Glutamatergic neuron (in vitro differentiated cells): ENCODE measurements around the gene CDKN2B-AS1. TPM values are rescaled to one million over a fixed set of nuclear protein-coding genes. Genes with fewer than 3 reads are reported as not detected.

ENCODE experiments used
- DNase-seq: peaks from one replicate; pipeline ENCODE4 v3.0.0; 2022
- H3K27ac Mint-ChIP-seq: one replicate; pipeline ENCODE4 v1.8.0; 2020; ENCODE audit warnings: mild to moderate bottlenecking, mixed read lengths, inconsistent platforms; ENCODE audit not compliant: unreplicated experiment
- H3K27me3 Mint-ChIP-seq: one replicate; pipeline ENCODE4 v1.8.0; 2020; ENCODE audit warnings: mild to moderate bottlenecking, moderate library complexity, mixed read lengths, inconsistent platforms; ENCODE audit not compliant: unreplicated experiment
- H3K36me3 Mint-ChIP-seq: one replicate; pipeline ENCODE4 v1.8.0; 2020; ENCODE audit warnings: mild to moderate bottlenecking, mixed read lengths, inconsistent platforms; ENCODE audit not compliant: unreplicated experiment
- H3K4me1 Mint-ChIP-seq: one replicate; pipeline ENCODE4 v1.8.0; 2020; ENCODE audit warnings: mild to moderate bottlenecking, low read depth, mixed read lengths, inconsistent platforms; ENCODE audit not compliant: unreplicated experiment
- H3K4me3 Mint-ChIP-seq: one replicate; pipeline ENCODE4 v1.8.0; 2020; ENCODE audit warnings: mild to moderate bottlenecking, mixed read lengths, inconsistent platforms; ENCODE audit not compliant: unreplicated experiment
- H3K9me3 Mint-ChIP-seq: one replicate; pipeline ENCODE4 v1.8.0; 2020; ENCODE audit warnings: mild to moderate bottlenecking, moderate library complexity, mixed read lengths, inconsistent platforms; ENCODE audit not compliant: unreplicated experiment
- total RNA-seq: library from RNA; stranded (reverse); fragmentation: NEBNext Ultra II Directional; extraction: Animal tissue kit (Norgen Biotek cat#: 25700); gene quantifications from one replicate; pipeline ENCODE4 v1.2.1, GENCODE V29; 2021; ENCODE audit not compliant: unreplicated experiment
- TF ChIP-seq, protein P1 (sequence below): fragments of 200-600 bp; sonication (generic); IDR thresholded peaks from one replicate; pipeline ENCODE4 v1.5.0; 2021; ENCODE audit not compliant: partially characterized antibody, unreplicated experiment

The CDKN2B-AS1 gene
- total RNA-seq, 1 donor from 2014 or later: not detected

DNA sequence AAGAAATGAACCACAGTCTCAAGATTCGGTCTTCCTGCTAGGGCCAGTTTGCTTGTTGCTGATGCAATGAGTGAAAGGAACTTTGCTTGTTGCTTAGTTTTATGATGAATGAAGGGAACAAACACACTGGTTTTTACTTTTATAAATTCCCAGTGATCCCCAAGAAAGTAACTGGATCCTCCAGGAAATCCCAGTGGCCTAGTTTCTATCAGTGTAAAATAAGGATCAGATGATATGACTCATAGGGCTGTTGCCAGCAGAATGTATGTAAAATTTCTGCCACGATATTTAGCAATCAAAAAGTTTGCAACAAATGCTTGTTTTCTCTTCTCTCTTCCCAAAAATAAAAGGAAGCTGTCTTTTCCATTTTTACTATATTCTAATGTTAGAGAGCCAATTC is 174.7 kb downstream of the CDKN2B-AS1 start:
- H3K36me3 Mint-ChIP-seq: no peaks in the 10 kb centered on the region
- H3K4me1 Mint-ChIP-seq: no peaks in the 10 kb centered on the region
- H3K9me3 Mint-ChIP-seq: no peaks in the 10 kb centered on the region
- peaks cover 2% of the 10 kb centered on the region for H3K27me3 Mint-ChIP-seq
- DNase-seq: no peak
- TF ChIP-seq, protein P1, sequence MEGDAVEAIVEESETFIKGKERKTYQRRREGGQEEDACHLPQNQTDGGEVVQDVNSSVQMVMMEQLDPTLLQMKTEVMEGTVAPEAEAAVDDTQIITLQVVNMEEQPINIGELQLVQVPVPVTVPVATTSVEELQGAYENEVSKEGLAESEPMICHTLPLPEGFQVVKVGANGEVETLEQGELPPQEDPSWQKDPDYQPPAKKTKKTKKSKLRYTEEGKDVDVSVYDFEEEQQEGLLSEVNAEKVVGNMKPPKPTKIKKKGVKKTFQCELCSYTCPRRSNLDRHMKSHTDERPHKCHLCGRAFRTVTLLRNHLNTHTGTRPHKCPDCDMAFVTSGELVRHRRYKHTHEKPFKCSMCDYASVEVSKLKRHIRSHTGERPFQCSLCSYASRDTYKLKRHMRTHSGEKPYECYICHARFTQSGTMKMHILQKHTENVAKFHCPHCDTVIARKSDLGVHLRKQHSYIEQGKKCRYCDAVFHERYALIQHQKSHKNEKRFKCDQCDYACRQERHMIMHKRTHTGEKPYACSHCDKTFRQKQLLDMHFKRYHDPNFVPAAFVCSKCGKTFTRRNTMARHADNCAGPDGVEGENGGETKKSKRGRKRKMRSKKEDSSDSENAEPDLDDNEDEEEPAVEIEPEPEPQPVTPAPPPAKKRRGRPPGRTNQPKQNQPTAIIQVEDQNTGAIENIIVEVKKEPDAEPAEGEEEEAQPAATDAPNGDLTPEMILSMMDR: no peak
- no peak overlapping the region for H3K4me3 Mint-ChIP-seq
- H3K27ac Mint-ChIP-seq: no peak overlapping the region

DNA sequence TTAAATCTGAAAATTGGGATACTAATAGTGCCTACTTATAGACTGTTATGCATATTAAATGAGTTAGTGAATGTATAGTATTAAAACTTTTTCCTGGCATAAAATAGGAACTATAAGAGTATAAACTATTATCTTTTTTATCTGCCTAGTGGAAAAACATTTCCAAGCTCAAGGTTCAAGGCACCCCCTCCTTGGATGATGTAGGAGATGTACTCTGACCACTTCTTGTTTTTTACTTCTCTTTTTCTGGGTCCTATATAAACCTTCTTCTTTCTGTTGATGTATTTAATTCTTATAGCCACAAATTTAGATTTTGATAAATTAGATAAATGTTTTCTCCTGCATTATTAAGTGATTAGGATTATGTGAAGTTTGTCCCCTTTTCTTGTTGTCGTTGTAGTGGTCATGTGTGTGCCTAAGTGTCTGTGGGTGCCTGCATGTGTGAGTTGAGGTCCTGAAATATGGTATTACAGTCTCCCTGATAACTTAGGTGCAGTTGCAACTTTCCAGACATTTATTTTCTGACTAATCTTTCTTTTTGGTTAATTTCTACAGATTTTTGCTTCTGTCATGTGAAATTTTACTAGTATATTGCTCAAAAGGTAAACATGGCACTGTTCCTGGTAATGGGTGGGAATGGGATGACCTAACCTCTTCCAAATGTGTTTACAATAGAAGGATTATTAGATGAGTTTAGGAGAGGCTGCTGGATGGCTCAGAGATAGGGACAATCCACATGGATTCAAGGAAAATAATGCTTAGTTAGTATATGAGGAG is 175.3 kb downstream of the CDKN2B-AS1 start:
- Mint-ChIP-seq H3K27ac (no peak overlapping the region), H3K4me3 (no peak overlapping the region), H3K27me3 (peaks cover 2% of the 10 kb centered on the region), H3K36me3 (no peaks in the 10 kb centered on the region), H3K4me1 (no peaks in the 10 kb centered on the region), H3K9me3 (no peaks in the 10 kb centered on the region)
- no peak for DNase-seq
- TF ChIP-seq, protein P1: no peak

Other genes with a start within 250 kb of the CDKN2B-AS1 start
- 48.1 TPM for gene MTAP, start 192.2 kb upstream of the CDKN2B-AS1 start, total RNA-seq
- not detected for gene CDKN2A, start 399 bp upstream of the CDKN2B-AS1 start, total RNA-seq
- gene CDKN2B, start 14.5 kb downstream of the CDKN2B-AS1 start, total RNA-seq: 0.93 TPM